Fibroblast of lung (primary cell): ENCODE results near the gene GIGYF2. TPM values are rescaled to one million over a fixed set of nuclear protein-coding genes. Genes with fewer than 3 reads are reported as not detected.

Experiments
- DNase-seq, 2 donors: peaks; one replicate each; pipeline versions ENCODE4 v3.0.0 to v3.0.0-alpha.2; 2010; ENCODE audit warnings: low read depth in 2 of 2
- H2AFZ ChIP-seq: 2 replicates; pipeline ENCODE4 v1.5.1; 2012; ENCODE audit warnings: low read length, control low read depth, inconsistent platforms
- H3K27ac ChIP-seq: 2 replicates; pipeline ENCODE4 v1.5.1; 2011; ENCODE audit warnings: low read length, control low read depth; ENCODE audit not compliant: insufficient read depth
- H3K27me3 ChIP-seq: 2 replicates; pipeline ENCODE4 v1.5.1; 2011; ENCODE audit warnings: mild to moderate bottlenecking, low read length; ENCODE audit not compliant: control insufficient read depth, insufficient read depth
- H3K36me3 ChIP-seq: 2 replicates; pipeline ENCODE4 v1.5.1; 2011; ENCODE audit warnings: low read length; ENCODE audit not compliant: control insufficient read depth, insufficient read depth
- H3K4me1 ChIP-seq: 2 replicates; pipeline ENCODE4 v1.5.1; 2011; ENCODE audit warnings: low read length; ENCODE audit not compliant: control insufficient read depth, insufficient read depth; ENCODE audit errors: extremely low read depth
- H3K4me2 ChIP-seq: 2 replicates; pipeline ENCODE4 v1.5.1; 2011; ENCODE audit warnings: low read length, control low read depth; ENCODE audit not compliant: insufficient read depth; ENCODE audit errors: extremely low read depth
- H3K4me3 ChIP-seq, 4 experiments: fragments of 200-600 bp in 1 of 4; sonication (generic) in 1 of 4; replicated peaks in 1 of 4; 2 replicates each; pipeline ENCODE4 v1.5.1; 2011 to 2016; ENCODE audit warnings: low read length in 4 of 4, low read depth in 3 of 4, mild to moderate bottlenecking in 3 of 4, control low read depth in 2 of 4, inconsistent platforms in 1 of 4, mixed read lengths in 1 of 4; ENCODE audit not compliant: insufficient read depth in 1 of 4; ENCODE audit errors: control extremely low read depth in 1 of 4
- H3K79me2 ChIP-seq: 2 replicates; pipeline ENCODE4 v1.5.1; 2012; ENCODE audit warnings: mild to moderate bottlenecking, low read length, inconsistent platforms; ENCODE audit not compliant: control insufficient read depth, insufficient read depth
- H3K9ac ChIP-seq: 2 replicates; pipeline ENCODE4 v1.5.1; 2011; ENCODE audit warnings: mild to moderate bottlenecking, low read length, control low read depth; ENCODE audit not compliant: insufficient read depth
- H3K9me3 ChIP-seq: 2 replicates; pipeline ENCODE4 v1.5.1; 2012; ENCODE audit warnings: low read depth, low read length; ENCODE audit not compliant: control insufficient read depth, insufficient read depth
- H4K20me1 ChIP-seq: 2 replicates; pipeline ENCODE4 v1.5.1; 2011; ENCODE audit warnings: low read length; ENCODE audit not compliant: control insufficient read depth, insufficient read depth; ENCODE audit errors: extremely low read depth
- EZH2 ChIP-seq: IDR thresholded peaks from 2 replicates; pipeline ENCODE4 v1.5.1; 2012; ENCODE audit warnings: low read length, control low read depth, mild to moderate bottlenecking; ENCODE audit errors: missing control alignments
- polyA plus RNA-seq, 2 donors: library from polyadenylated mRNA; depleted of rRNA in 1 of 2; stranded (reverse) in 1 of 2; unstranded in 1 of 2; fragments of >200 nt; gene quantifications; 2 replicates each; pipeline ENCODE4 v1.2.1, GENCODE V29; 2011 to 2012; ENCODE audit warnings: missing spikeins in 1 of 2
- total RNA-seq: library from RNA; depleted of rRNA; stranded (reverse); fragments of >200 nt; gene quantifications from 2 replicates; pipeline ENCODE4 v1.2.1, GENCODE V29; 2014
- TF ChIP-seq, protein P1 (sequence below), 2 donors: IDR thresholded peaks in 1 of 2; conservative IDR thresholded peaks in 1 of 2; 1 replicate in 1 of 2; 2 replicates in 1 of 2; pipeline ENCODE4 v1.5.1; 2011 to 2012; ENCODE audit warnings: low read length in 2 of 2, control low read depth in 1 of 2, inconsistent platforms in 1 of 2, low read depth in 1 of 2, mild to moderate bottlenecking in 1 of 2

The GIGYF2 gene
- total and polyA plus RNA-seq, 2 donors (not counting 1 experiment from before 2014, with no cell fraction given) = 31.1 to 64.7 TPM

DNA sequence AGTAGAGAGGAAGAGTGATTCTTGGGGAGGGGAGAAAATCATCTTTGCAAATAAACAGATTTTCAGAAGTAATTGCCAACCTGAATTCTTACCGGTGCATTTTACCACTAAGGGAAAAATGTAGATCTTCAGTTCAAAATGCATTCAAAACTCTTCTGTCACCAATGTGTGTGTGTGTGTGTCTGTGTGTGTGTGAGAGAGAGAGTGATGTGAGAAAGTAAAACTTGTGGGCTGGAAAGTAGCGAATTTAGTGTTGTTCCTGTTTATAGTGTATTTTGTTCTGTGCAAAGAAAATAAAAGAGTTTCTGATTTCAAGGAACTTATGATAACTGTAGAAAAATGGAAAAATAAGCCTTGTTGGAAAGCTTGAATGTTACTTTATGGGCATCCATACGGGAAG is 52.2 kb downstream of the GIGYF2 start:
- H3K36me3 ChIP-seq = peaks cover 3% of the 10 kb centered on the region
- H3K9me3 ChIP-seq = no peaks in the 10 kb centered on the region
- H3K79me2 ChIP-seq = no peaks in the 10 kb centered on the region
- no peaks in the 10 kb centered on the region for H3K4me1 ChIP-seq
- no peak overlapping the region for H3K4me3 ChIP-seq
- H3K9ac ChIP-seq = no peak overlapping the region
- no peak for DNase-seq
- no peaks in the 10 kb centered on the region for H4K20me1 ChIP-seq
- no peak overlapping the region for H3K4me2 ChIP-seq
- no peak overlapping the region for H3K27ac ChIP-seq
- H3K27me3 ChIP-seq = no peaks in the 10 kb centered on the region
- H2AFZ ChIP-seq = no peak overlapping the region
- no peak for TF ChIP-seq EZH2
- TF ChIP-seq, protein P1, sequence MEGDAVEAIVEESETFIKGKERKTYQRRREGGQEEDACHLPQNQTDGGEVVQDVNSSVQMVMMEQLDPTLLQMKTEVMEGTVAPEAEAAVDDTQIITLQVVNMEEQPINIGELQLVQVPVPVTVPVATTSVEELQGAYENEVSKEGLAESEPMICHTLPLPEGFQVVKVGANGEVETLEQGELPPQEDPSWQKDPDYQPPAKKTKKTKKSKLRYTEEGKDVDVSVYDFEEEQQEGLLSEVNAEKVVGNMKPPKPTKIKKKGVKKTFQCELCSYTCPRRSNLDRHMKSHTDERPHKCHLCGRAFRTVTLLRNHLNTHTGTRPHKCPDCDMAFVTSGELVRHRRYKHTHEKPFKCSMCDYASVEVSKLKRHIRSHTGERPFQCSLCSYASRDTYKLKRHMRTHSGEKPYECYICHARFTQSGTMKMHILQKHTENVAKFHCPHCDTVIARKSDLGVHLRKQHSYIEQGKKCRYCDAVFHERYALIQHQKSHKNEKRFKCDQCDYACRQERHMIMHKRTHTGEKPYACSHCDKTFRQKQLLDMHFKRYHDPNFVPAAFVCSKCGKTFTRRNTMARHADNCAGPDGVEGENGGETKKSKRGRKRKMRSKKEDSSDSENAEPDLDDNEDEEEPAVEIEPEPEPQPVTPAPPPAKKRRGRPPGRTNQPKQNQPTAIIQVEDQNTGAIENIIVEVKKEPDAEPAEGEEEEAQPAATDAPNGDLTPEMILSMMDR (conservative IDR thresholded peaks at IDR 0.05 in 1 of 2, IDR thresholded peaks at IDR 0.05 in 1 of 2; ENCODE audit: low read depth in 1 of 2, low read length in 2 of 2) = no peak

DNA sequence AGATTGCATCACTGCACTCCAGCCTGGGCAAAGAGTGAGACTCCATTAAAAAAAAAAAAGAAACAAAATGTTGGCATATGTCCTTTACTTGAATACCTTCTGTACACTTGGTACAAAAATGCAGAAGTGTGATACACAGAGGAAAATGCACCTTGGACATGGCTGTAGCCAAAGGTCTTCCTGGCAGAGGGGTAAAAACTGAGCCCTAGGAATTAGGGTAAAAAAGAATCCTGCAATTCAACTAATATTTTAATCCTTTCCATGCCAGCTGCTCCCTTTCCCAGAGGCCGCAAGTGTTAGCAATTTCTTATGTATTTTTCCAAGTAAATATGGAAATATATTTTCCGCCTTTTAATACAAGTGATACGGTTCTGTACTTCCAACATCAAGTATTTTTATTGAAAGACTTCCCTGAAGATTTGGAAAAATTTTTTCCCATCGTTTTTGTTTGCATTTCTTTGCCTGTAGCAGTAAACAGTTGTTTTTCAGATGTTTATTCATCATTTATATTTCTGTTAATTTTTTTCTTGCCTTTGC is 53.1 kb downstream of the GIGYF2 start:
- H3K36me3 ChIP-seq = peaks cover 3% of the 10 kb centered on the region
- TF ChIP-seq EZH2 = no peak
- TF ChIP-seq, protein P1 (conservative IDR thresholded peaks at IDR 0.05 in 1 of 2, IDR thresholded peaks at IDR 0.05 in 1 of 2; ENCODE audit: low read depth in 1 of 2, low read length in 2 of 2) = no peak

DNA sequence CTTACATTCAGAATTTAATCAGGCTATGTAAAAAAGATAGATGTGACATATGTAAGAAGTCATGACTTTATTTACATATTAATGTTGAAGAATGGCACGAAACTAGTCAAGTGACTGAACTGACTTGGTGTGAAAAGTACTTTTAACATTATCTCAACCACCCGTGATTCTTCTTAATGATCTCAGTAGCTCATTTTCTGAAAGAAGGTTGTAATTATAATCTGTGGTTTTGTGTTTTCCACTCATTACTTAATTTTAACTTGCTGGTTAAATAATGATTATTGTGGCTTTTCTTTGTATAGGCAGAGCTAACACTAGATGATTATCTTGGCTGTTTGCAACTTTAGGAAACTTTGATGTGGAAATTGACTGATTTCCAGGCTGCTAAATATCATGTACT is 60.8 kb downstream of the GIGYF2 start:
- Histone ChIP-seq H4K20me1 (no peaks in the 10 kb centered on the region), H3K36me3 (peaks cover 2% of the 10 kb centered on the region), H3K27ac (no peak overlapping the region), H3K27me3 (no peaks in the 10 kb centered on the region), H3K9me3 (no peaks in the 10 kb centered on the region), H2AFZ (no peak overlapping the region), H3K9ac (no peak overlapping the region), H3K4me3 (no peak overlapping the region), H3K79me2 (no peaks in the 10 kb centered on the region), H3K4me2 (no peak overlapping the region), H3K4me1 (no peaks in the 10 kb centered on the region)
- DNase-seq = no peak
- TF ChIP-seq, protein P1 (conservative IDR thresholded peaks at IDR 0.05 in 1 of 2, IDR thresholded peaks at IDR 0.05 in 1 of 2; ENCODE audit: low read depth in 1 of 2, low read length in 2 of 2) = no peak
- no peak for TF ChIP-seq EZH2

More for the DNA sequence above, 53.1 kb downstream of the GIGYF2 start:
- Histone ChIP-seq H3K4me1 (no peaks in the 10 kb centered on the region), H3K79me2 (no peaks in the 10 kb centered on the region), H3K27me3 (no peaks in the 10 kb centered on the region), H3K4me2 (no peak overlapping the region), H2AFZ (no peak overlapping the region), H3K27ac (no peak overlapping the region), H4K20me1 (no peaks in the 10 kb centered on the region), H3K4me3 (no peak overlapping the region), H3K9ac (no peak overlapping the region), H3K9me3 (no peaks in the 10 kb centered on the region)
- no peak for DNase-seq
